Activated naive CD4-positive, alpha-beta T cell treated with anti-CD3 and anti-CD28 coated beads for 36 hours (primary cell): ENCODE results near the gene ZBTB14. TPM values are rescaled to one million over a fixed set of nuclear protein-coding genes. Genes with fewer than 3 reads are reported as not detected.

Experiments used
- total RNA-seq, 2 experiments: library from RNA; stranded (reverse); gene quantifications; one replicate each; pipeline ENCODE4 v1.2.3, GENCODE V29; 2021

The ZBTB14 gene
- total RNA-seq, 2 experiments from 2014 or later: 21.0 to 22.0 TPM

Other genes with a start within 250 kb of the ZBTB14 start
- not detected for gene AKAIN1, start 98.5 kb downstream of the ZBTB14 start, total RNA-seq
- 1 to 10 TPM; 7.2 to 8.7 TPM for gene EPB41L3, start 248.3 kb upstream of the ZBTB14 start, total RNA-seq